Subcutaneous abdominal adipose tissue (tissue), 5 donors: Measurements from ENCODE around the gene SLC45A3.

Experiments
- H3K27ac ChIP-seq: one replicate; pipeline ENCODE4 v1.7.0; 2013; ENCODE audit warnings: low read depth, mild to moderate bottlenecking, inconsistent platforms, low read length, moderate library complexity
- H3K27me3 ChIP-seq, 5 donors: one replicate each; pipeline ENCODE4 v1.7.0; 2013; ENCODE audit warnings: low read length in 5 of 5, inconsistent platforms in 1 of 5; ENCODE audit not compliant: control insufficient read depth in 5 of 5, insufficient read depth in 4 of 5
- H3K36me3 ChIP-seq, 5 donors: one replicate each; pipeline ENCODE4 v1.7.0; 2013; ENCODE audit warnings: low read length in 5 of 5; ENCODE audit not compliant: control insufficient read depth in 5 of 5, insufficient read depth in 5 of 5
- H3K4me1 ChIP-seq, 5 donors: one replicate each; pipeline ENCODE4 v1.7.0; 2013; ENCODE audit warnings: low read length in 5 of 5, mild to moderate bottlenecking in 3 of 5, moderate library complexity in 1 of 5; ENCODE audit not compliant: control insufficient read depth in 5 of 5, insufficient read depth in 5 of 5
- H3K4me3 ChIP-seq, 5 donors: one replicate each; pipeline ENCODE4 v1.7.0; 2013; ENCODE audit warnings: low read length in 5 of 5, low read depth in 1 of 5
- H3K9ac ChIP-seq, 5 donors: one replicate each; pipeline ENCODE4 v1.7.0; 2013; ENCODE audit warnings: low read length in 5 of 5, mild to moderate bottlenecking in 4 of 5, moderate library complexity in 3 of 5
- H3K9me3 ChIP-seq, 5 donors: one replicate each; pipeline ENCODE4 v1.7.0; 2013; ENCODE audit warnings: low read length in 5 of 5; ENCODE audit not compliant: control insufficient read depth in 5 of 5
- donor health status: healthy.
- donor health status: healthy.
- donor health status: healthy.
- donor health status: healthy.
- donor health status: healthy.

Gene SLC45A3

GRCh38 chr1:205630241-205630640 is 50.1 kb downstream of the SLC45A3 start:
- Histone ChIP-seq H3K4me1 (peaks cover 2 to 29% (median 21%) of the 10 kb centered on the region in 5 donors), H3K36me3 (no peaks in the 10 kb centered on the region), H3K4me3 (peak overlapping the region; percentile 87 to 97 (median 93)), H3K9ac (peak overlapping the region; percentile 74 to 92 (median 86)), H3K27ac (peak overlapping the region; percentile 82), H3K27me3 (no peaks in the 10 kb centered on the region), H3K9me3 (no peaks in the 10 kb centered on the region)

GRCh38 chr1:205629751-205630150 is 50.6 kb downstream of the SLC45A3 start:
- Histone ChIP-seq H3K4me1 (peaks cover 2 to 29% (median 21%) of the 10 kb centered on the region in 5 donors), H3K27me3 (no peaks in the 10 kb centered on the region), H3K9ac (peak overlapping the region in 1 of 5 donors; percentile 88), H3K36me3 (no peaks in the 10 kb centered on the region), H3K4me3 (peak overlapping the region in 2 of 5 donors; percentile 87 to 92), H3K9me3 (no peaks in the 10 kb centered on the region), H3K27ac (no peak overlapping the region)

GRCh38 chr1:205627956-205628355 is 52.4 kb downstream of the SLC45A3 start:
- Histone ChIP-seq H3K4me1 (peaks cover 2 to 29% (median 21%) of the 10 kb centered on the region in 5 donors), H3K27me3 (no peaks in the 10 kb centered on the region), H3K27ac (no peak overlapping the region), H3K9ac (no peak overlapping the region), H3K9me3 (no peaks in the 10 kb centered on the region), H3K36me3 (peaks cover 0 to 7% (median 2%) of the 10 kb centered on the region in 5 donors), H3K4me3 (no peak overlapping the region)

GRCh38 chr1:205626216-205626615 is 54.1 kb downstream of the SLC45A3 start:
- Histone ChIP-seq H3K27ac (no peak overlapping the region), H3K27me3 (no peaks in the 10 kb centered on the region), H3K9me3 (no peaks in the 10 kb centered on the region), H3K9ac (no peak overlapping the region), H3K4me1 (peaks cover 2 to 21% (median 16%) of the 10 kb centered on the region in 5 donors), H3K4me3 (no peak overlapping the region), H3K36me3 (peaks cover 0 to 22% (median 8%) of the 10 kb centered on the region in 5 donors)

- Histone ChIP-seq H3K9ac (peak overlapping the region in 1 of 5 donors; percentile 38), H3K36me3 (peaks cover 10 to 40% (median 24%) of the 10 kb centered on the region in 5 donors), H3K27ac (no peak overlapping the region), H3K4me1 (peaks cover 0 to 6% (median 0%) of the 10 kb centered on the region in 5 donors), H3K4me3 (no peak overlapping the region), H3K27me3 (no peaks in the 10 kb centered on the region), H3K9me3 (no peaks in the 10 kb centered on the region)
Observed at GRCh38 chr1:205623646-205624045, 56.7 kb downstream of the SLC45A3 start.

GRCh38 chr1:205620269-205620668 is 60.0 kb downstream of the SLC45A3 start:
- Histone ChIP-seq H3K4me1 (no peaks in the 10 kb centered on the region), H3K27ac (no peak overlapping the region), H3K27me3 (no peaks in the 10 kb centered on the region), H3K9ac (no peak overlapping the region), H3K4me3 (no peak overlapping the region), H3K9me3 (no peaks in the 10 kb centered on the region), H3K36me3 (peaks cover 26 to 72% (median 46%) of the 10 kb centered on the region in 5 donors)

- no peaks in the 10 kb centered on the region for H3K27me3 ChIP-seq
- H3K27ac ChIP-seq = no peak overlapping the region
- no peak overlapping the region for H3K4me3 ChIP-seq
- H3K9ac ChIP-seq = no peak overlapping the region
- H3K36me3 ChIP-seq = peaks cover 30 to 76% (median 49%) of the 10 kb centered on the region in 5 donors
- H3K9me3 ChIP-seq = no peaks in the 10 kb centered on the region
- H3K4me1 ChIP-seq = no peaks in the 10 kb centered on the region
Observed at GRCh38 chr1:205619376-205619775, 60.9 kb downstream of the SLC45A3 start.

- H3K4me3 ChIP-seq = no peak overlapping the region
- H3K27ac ChIP-seq = no peak overlapping the region
- no peaks in the 10 kb centered on the region for H3K27me3 ChIP-seq
- H3K9ac ChIP-seq = no peak overlapping the region
- no peaks in the 10 kb centered on the region for H3K9me3 ChIP-seq
- H3K36me3 ChIP-seq = peaks cover 37 to 71% (median 50%) of the 10 kb centered on the region in 5 donors
- no peaks in the 10 kb centered on the region for H3K4me1 ChIP-seq
Observed at GRCh38 chr1:205616563-205617293, 63.6 kb downstream of the SLC45A3 start.

GRCh38 chr1:205615789-205616188 is 64.5 kb downstream of the SLC45A3 start:
- no peak overlapping the region for H3K9ac ChIP-seq
- H3K9me3 ChIP-seq = no peaks in the 10 kb centered on the region
- H3K27me3 ChIP-seq = no peaks in the 10 kb centered on the region
- H3K36me3 ChIP-seq = peaks cover 36 to 65% (median 50%) of the 10 kb centered on the region in 5 donors
- no peak overlapping the region for H3K27ac ChIP-seq
- H3K4me1 ChIP-seq = peaks cover 0 to 8% (median 4%) of the 10 kb centered on the region in 5 donors
- no peak overlapping the region for H3K4me3 ChIP-seq

- H3K9ac ChIP-seq = no peak overlapping the region
Observed at GRCh38 chr1:205613854-205614412, 66.4 kb downstream of the SLC45A3 start.

More at GRCh38 chr1:205613854-205614412, 66.4 kb downstream of the SLC45A3 start:
- no peaks in the 10 kb centered on the region for H3K27me3 ChIP-seq
- H3K27ac ChIP-seq = no peak overlapping the region
- peaks cover 28 to 51% (median 37%) of the 10 kb centered on the region in 5 donors for H3K36me3 ChIP-seq
- H3K4me1 ChIP-seq = peaks cover 2 to 14% (median 8%) of the 10 kb centered on the region in 5 donors
- H3K9me3 ChIP-seq = no peaks in the 10 kb centered on the region
- H3K4me3 ChIP-seq = no peak overlapping the region
